ENCODE measurements around the gene MICAL2.

The MICAL2 gene

GRCh38 chr11:12154871-12155668 is 44.7 kb downstream of the MICAL2 start:
- DNase-seq (ENCODE audit: low read depth, low spot score): no peak

GRCh38 chr11:12155696-12156095 is 45.3 kb downstream of the MICAL2 start:
- no peak for DNase-seq (ENCODE audit: low read depth, low spot score)

GRCh38 chr11:12156301-12157140 is 46.1 kb downstream of the MICAL2 start:
- no peak for DNase-seq (ENCODE audit: low read depth, low spot score)

GRCh38 chr11:12157241-12157661 is 46.9 kb downstream of the MICAL2 start:
- DNase-seq (ENCODE audit: low read depth, low spot score): no peak

GRCh38 chr11:12158909-12159308 is 48.5 kb downstream of the MICAL2 start:
- DNase-seq (ENCODE audit: low read depth, low spot score): no peak

GRCh38 chr11:12159351-12160099 is 49.1 kb downstream of the MICAL2 start:
- no peak for DNase-seq (ENCODE audit: low read depth, low spot score)

GRCh38 chr11:12160231-12160630 is 49.8 kb downstream of the MICAL2 start:
- DNase-seq (ENCODE audit: low read depth, low spot score): no peak

- DNase-seq (ENCODE audit: low read depth, low spot score): no peak
These were observed 50.3 kb downstream of the MICAL2 start for GRCh38 chr11:12160680-12161079.

GRCh38 chr11:12161137-12161536 is 50.7 kb downstream of the MICAL2 start:
- DNase-seq (ENCODE audit: low read depth, low spot score): no peak

- no peak for DNase-seq (ENCODE audit: low read depth, low spot score)
These were observed 51.4 kb downstream of the MICAL2 start for GRCh38 chr11:12161603-12162350.

- no peak for DNase-seq (ENCODE audit: low read depth, low spot score)
These were observed 52.3 kb downstream of the MICAL2 start for GRCh38 chr11:12162652-12163051.

- DNase-seq (ENCODE audit: low read depth, low spot score): no peak
These were observed 53.0 kb downstream of the MICAL2 start for GRCh38 chr11:12163181-12163941.

GRCh38 chr11:12164061-12165014 is 53.9 kb downstream of the MICAL2 start:
- no peak for DNase-seq (ENCODE audit: low read depth, low spot score)

- DNase-seq (ENCODE audit: low read depth, low spot score): no peak
These were observed 55.0 kb downstream of the MICAL2 start for GRCh38 chr11:12165237-12165875.

- DNase-seq (ENCODE audit: low read depth, low spot score): no peak
These were observed 56.1 kb downstream of the MICAL2 start for GRCh38 chr11:12166299-12167060.

- DNase-seq (ENCODE audit: low read depth, low spot score): no peak
These were observed 56.9 kb downstream of the MICAL2 start for GRCh38 chr11:12167061-12168000.

GRCh38 chr11:12168114-12168513 is 57.7 kb downstream of the MICAL2 start:
- no peak for DNase-seq (ENCODE audit: low read depth, low spot score)
